HCT116 (cell line): ENCODE results near the gene TBX3. TPM values are rescaled to one million over a fixed set of nuclear protein-coding genes. Genes with fewer than 3 reads are reported as not detected.

ENCODE experiments used
- ATAC-seq: fragments of 200-7000 bp; cut with Tn5 transposase; 2 replicates; pipeline ENCODE4 v1.9.1; 2020; ENCODE audit warnings: mild to moderate bottlenecking, moderate library complexity
- BruUV-seq: library from RNA; stranded (reverse); fragments of 400-500 nt; replicated peaks from 2 replicates; lab custom pipeline; 2021; lab: Mats Ljungman, UMichigan
- CTCF ChIA-PET: fragments of 300-600 bp; sonication (Branson Sonifier 250); formaldehyde crosslinking; loops from one replicate; lab custom pipeline; 2021; ENCODE audit warnings: antibody characterized with exemption; lab: Charles Lee
- POLR2A ChIA-PET: fragments of 300-600, 350-600 bp; sonication (Branson Sonifier 250); formaldehyde crosslinking; loops from one replicate; lab custom pipeline; 2021; ENCODE audit warnings: antibody characterized with exemption; lab: Charles Lee
- RAD21 ChIA-PET, 2 experiments: fragments of 300-600 bp; sonication (Branson Sonifier 250); formaldehyde crosslinking; loops; one replicate each; lab custom pipeline; 2023; ENCODE audit warnings: low total read pairs in 2 of 2; ENCODE audit not compliant: uncharacterized antibody in 2 of 2, unreplicated experiment in 2 of 2, low non-redundant PET in 1 of 2; lab: Charles Lee
- DNase-seq: peaks from one replicate; pipeline ENCODE4 v3.0.0-alpha.2; 2010; ENCODE audit warnings: low read depth, low spot score
- H2AFZ ChIP-seq: fragments of 200-600 bp; shearing (Covaris generic), sonication (generic); 2 replicates; pipeline ENCODE4 v1.6.1; 2017; ENCODE audit warnings: low read depth, mixed run types, mixed read lengths, antibody characterized with exemption, low read length; ENCODE audit not compliant: poor library complexity, severe bottlenecking
- H3K27ac ChIP-seq: 2 replicates; pipeline ENCODE4 v1.5.1; 2012; ENCODE audit warnings: low read depth, low read length
- H3K27me3 ChIP-seq: fragments of 200-600 bp; sonication (generic); 2 replicates; pipeline ENCODE4 v1.6.1; 2016; ENCODE audit warnings: mixed run types, low read length, mixed read lengths; ENCODE audit not compliant: insufficient read depth
- H3K36me3 ChIP-seq, 2 experiments: fragments of 200-500 bp in 1 of 2; fragments of 200-600 bp in 1 of 2; sonication (Bioruptor generic) in 1 of 2; sonication (generic) in 1 of 2; 2 replicates each; pipeline versions ENCODE4 v1.5.1 to v1.6.1; 2014 to 2016; ENCODE audit warnings: low read length in 2 of 2, inconsistent platforms in 1 of 2, mixed read lengths in 1 of 2, mixed run types in 1 of 2; ENCODE audit not compliant: insufficient read depth in 2 of 2, control insufficient read depth in 1 of 2
- H3K4me1 ChIP-seq, 2 experiments: fragments of 200-600 bp in 1 of 2; sonication (generic) in 1 of 2; 2 replicates each; pipeline versions ENCODE4 v1.5.1 to v1.6.1; 2012 to 2017; ENCODE audit warnings: low read length in 2 of 2, inconsistent platforms in 1 of 2, mild to moderate bottlenecking in 1 of 2, mixed read lengths in 1 of 2, mixed run types in 1 of 2, moderate library complexity in 1 of 2; ENCODE audit not compliant: insufficient read depth in 2 of 2, control insufficient read depth in 1 of 2
- H3K4me2 ChIP-seq: fragments of 200-600 bp; sonication (generic); 2 replicates; pipeline ENCODE4 v1.6.1; 2017; ENCODE audit warnings: mixed run types, low read length, mixed read lengths
- H3K4me3 ChIP-seq, 2 experiments: fragments of 200-600 bp in 1 of 2; sonication (generic) in 1 of 2; replicated peaks in 1 of 2; 2 replicates each; pipeline ENCODE4 v1.5.1; 2011 to 2016; ENCODE audit warnings: low read length in 2 of 2, control low read depth in 1 of 2, low read depth in 1 of 2, mild to moderate bottlenecking in 1 of 2, mixed read lengths in 1 of 2, mixed run types in 1 of 2
- H3K79me2 ChIP-seq: fragments of 200-600 bp; sonication (generic); 2 replicates; pipeline ENCODE4 v1.6.1; 2017; ENCODE audit warnings: mild to moderate bottlenecking, mixed run types, low read length, moderate library complexity, mixed read lengths; ENCODE audit not compliant: insufficient read depth
- H3K9ac ChIP-seq: fragments of 200-600 bp; sonication (generic); 2 replicates; pipeline ENCODE4 v1.6.1; 2016; ENCODE audit warnings: low read length, mixed read lengths
- H3K9me2 ChIP-seq: fragments of 200-600 bp; sonication (generic), shearing (Covaris generic); 2 replicates; pipeline ENCODE4 v1.6.1; 2017; ENCODE audit warnings: mixed run types, mild to moderate bottlenecking, moderate library complexity; ENCODE audit not compliant: insufficient read depth
- H3K9me3 ChIP-seq, 2 experiments: fragments of 200-500 bp in 1 of 2; fragments of 200-600 bp in 1 of 2; sonication (Bioruptor generic) in 1 of 2; sonication (generic) in 1 of 2; 2 replicates each; pipeline ENCODE4 v1.6.1; 2014 to 2017; ENCODE audit warnings: low read length in 2 of 2, mixed read lengths in 2 of 2, inconsistent platforms in 1 of 2, low read depth in 1 of 2, mild to moderate bottlenecking in 1 of 2, mixed run types in 1 of 2, moderate library complexity in 1 of 2; ENCODE audit not compliant: control insufficient read depth in 1 of 2, insufficient read depth in 1 of 2
- H4K20me1 ChIP-seq: fragments of 200-600 bp; sonication (generic), shearing (Covaris generic); 2 replicates; pipeline ENCODE4 v1.6.1; 2017; ENCODE audit warnings: mixed run types, mild to moderate bottlenecking, moderate library complexity; ENCODE audit not compliant: insufficient read depth
- CBX3 ChIP-seq: IDR thresholded peaks from 2 replicates; pipeline ENCODE4 v1.6.1; 2012; ENCODE audit warnings: low read depth
- EGR1 ChIP-seq: IDR thresholded peaks from 2 replicates; pipeline ENCODE4 v1.6.1; 2012; ENCODE audit warnings: low read depth
- ELF1 ChIP-seq: IDR thresholded peaks from 2 replicates; pipeline ENCODE4 v1.6.1; 2012; ENCODE audit warnings: low read depth, borderline replicate concordance
- EZH2 ChIP-seq: fragments of 200-600 bp; sonication (generic); IDR thresholded peaks from 2 replicates; pipeline ENCODE4 v1.6.1; 2017; ENCODE audit warnings: antibody characterized with exemption, mixed run types
- EZH2phosphoT487 ChIP-seq: fragments of 200-600 bp; IDR thresholded peaks from 2 replicates; pipeline ENCODE4 v1.6.1; 2018; ENCODE audit warnings: antibody characterized with exemption, borderline replicate concordance
- JUND ChIP-seq: IDR thresholded peaks from 2 replicates; pipeline ENCODE4 v1.6.1; 2012
- POLR2A ChIP-seq: IDR thresholded peaks from 2 replicates; pipeline ENCODE4 v1.7.0; 2011; ENCODE audit warnings: borderline replicate concordance; ENCODE audit not compliant: insufficient read depth, insufficient read length; ENCODE audit errors: extremely low read depth
- RAD21 ChIP-seq: IDR thresholded peaks from 2 replicates; pipeline ENCODE4 v1.6.1; 2012; ENCODE audit warnings: low read depth, mild to moderate bottlenecking
- SIN3A ChIP-seq: IDR thresholded peaks from 2 replicates; pipeline ENCODE4 v1.6.1; 2012; ENCODE audit warnings: low read depth
- SP1 ChIP-seq: IDR thresholded peaks from 2 replicates; pipeline ENCODE4 v1.6.1; 2012; ENCODE audit warnings: low read depth
- TCF7L2 ChIP-seq: IDR thresholded peaks from 2 replicates; pipeline ENCODE4 v1.7.0; 2011; ENCODE audit warnings: borderline replicate concordance, inconsistent platforms; ENCODE audit not compliant: insufficient read depth, insufficient read length; ENCODE audit errors: extremely low read depth
- YY1 ChIP-seq: IDR thresholded peaks from 2 replicates; pipeline ENCODE4 v1.6.1; 2011; ENCODE audit warnings: low read length, low read depth, moderate library complexity, mild to moderate bottlenecking; ENCODE audit not compliant: insufficient replicate concordance; ENCODE audit errors: extremely low read depth
- ZFX ChIP-seq: fragments of 450-650 bp; IDR thresholded peaks from 2 replicates; pipeline ENCODE4 v1.6.1; 2017
- ZNF274 ChIP-seq: fragments of 200-500 bp; sonication (Bioruptor generic); IDR thresholded peaks from 2 replicates; pipeline ENCODE4 v1.6.1; 2014; ENCODE audit warnings: mild to moderate bottlenecking, low read depth, low read length, inconsistent platforms
- intact Hi-C: fragments of 100-400 bp; cut with micrococcal nuclease; formaldehyde crosslinking; loops from 2 replicates; pipeline ENCODE4 v1.10.0; 2022
- total RNA-seq: library from RNA; stranded (reverse); gene quantifications from one replicate; pipeline ENCODE4 v1.2.1, GENCODE V29; 2021; ENCODE audit not compliant: unreplicated experiment
- TF ChIP-seq, protein P1 (sequence below): IDR thresholded peaks from 2 replicates; pipeline ENCODE4 v1.6.1; 2012
- TF ChIP-seq, protein P2 (sequence below): IDR thresholded peaks from 2 replicates; pipeline ENCODE4 v1.6.1; 2012; ENCODE audit warnings: low read depth

Gene TBX3
- total RNA-seq, 1 experiment from 2014 or later, result 12.8 TPM

DNA sequence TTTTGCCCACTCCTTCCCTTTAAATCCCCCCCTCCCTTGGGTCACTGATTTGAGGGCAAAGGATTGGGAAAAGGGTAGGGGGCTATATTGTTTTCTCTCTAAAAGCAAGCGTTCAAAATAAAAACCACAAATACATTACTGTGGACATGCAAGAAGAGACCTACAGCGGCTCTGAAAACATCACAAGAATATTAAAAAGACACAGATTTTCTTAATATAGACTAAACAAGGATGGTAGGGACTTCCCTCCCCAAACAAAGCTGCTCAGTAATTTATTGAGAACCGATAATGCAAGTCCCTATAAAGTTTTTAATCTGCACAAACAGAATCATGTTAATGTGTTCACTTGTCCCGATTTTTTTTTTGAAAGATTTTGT lies 12.9 kb downstream of the TBX3 start:
- ATAC-seq, result no peak
- no peak for TF ChIP-seq SIN3A
- no peak for TF ChIP-seq JUND
- TF ChIP-seq POLR2A, result no peak
- no peak for TF ChIP-seq RAD21
- no peak for TF ChIP-seq EZH2phosphoT487
- TF ChIP-seq ELF1, result no peak
- no peak for TF ChIP-seq ZNF274
- no peak for TF ChIP-seq TCF7L2
- no peak for TF ChIP-seq CBX3
- TF ChIP-seq, protein P1, sequence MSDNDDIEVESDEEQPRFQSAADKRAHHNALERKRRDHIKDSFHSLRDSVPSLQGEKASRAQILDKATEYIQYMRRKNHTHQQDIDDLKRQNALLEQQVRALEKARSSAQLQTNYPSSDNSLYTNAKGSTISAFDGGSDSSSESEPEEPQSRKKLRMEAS, result no peak
- TF ChIP-seq, all 23 proteins: peak for 0
- Histone ChIP-seq H3K9me2 (no peaks in the 10 kb centered on the region), H3K4me2 (no peak overlapping the region), H3K79me2 (no peaks in the 10 kb centered on the region), H3K9me3 (no peaks in the 10 kb centered on the region), H3K4me1 (peaks cover 2 to 13% of the 10 kb centered on the region in 2 experiments; a peak in 2 of 4 replicates), H4K20me1 (no peaks in the 10 kb centered on the region), H3K36me3 (peaks cover 2 to 12% of the 10 kb centered on the region in 2 experiments; a peak in 2 of 4 replicates), H3K27ac (no peak overlapping the region), H2AFZ (no peak overlapping the region), H3K9ac (no peak overlapping the region), H3K27me3 (no peaks in the 10 kb centered on the region), H3K4me3 (no peak overlapping the region)
- intact Hi-C loops, result no loop called here
- no TSS peak for BruUV-seq
- ChIA-PET RAD21 (no interaction called here), POLR2A (no interaction called here), CTCF (interaction anchor here (1.5 kb wide), 1 partner anchor 13 kb away, joined by 4 read pairs; the partner anchor contains the start of gene TBX3)
- DNase-seq, result no peak

DNA sequence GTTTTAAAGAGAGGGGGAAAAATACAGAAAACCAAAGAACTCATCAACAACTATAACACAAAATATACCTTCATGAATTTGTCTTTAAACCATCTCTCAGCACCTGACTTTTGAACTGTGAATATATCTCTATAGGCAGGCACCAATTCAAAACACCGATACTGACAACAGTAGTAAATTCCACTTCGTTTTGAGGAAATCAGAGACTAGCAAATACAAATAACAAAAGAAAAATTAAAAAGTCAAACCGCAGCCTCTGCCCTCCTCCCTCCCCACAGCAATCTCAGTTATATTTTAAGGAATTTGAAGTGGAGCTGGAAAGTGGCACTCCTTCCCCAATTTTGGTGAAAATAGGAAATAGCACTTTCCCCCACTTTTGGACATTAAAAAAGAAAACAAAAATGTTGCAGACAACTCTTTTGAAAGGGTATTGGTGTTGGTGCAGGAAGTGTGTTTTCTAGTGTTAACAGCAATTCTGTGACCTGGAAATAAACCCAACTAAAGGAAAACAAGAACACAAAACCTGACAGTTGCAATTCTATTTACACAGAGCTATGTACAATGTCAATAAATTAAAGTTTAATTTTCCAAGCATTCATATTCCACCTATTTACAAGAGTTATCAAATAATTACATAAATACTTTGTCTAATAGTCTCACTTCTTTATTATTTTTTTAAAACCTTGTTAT lies 13.5 kb downstream of the TBX3 start:
- no peaks in the 10 kb centered on the region for H3K9me2 ChIP-seq
- H2AFZ ChIP-seq, result no peak overlapping the region
- peaks cover 2 to 13% of the 10 kb centered on the region in 2 experiments; a peak in 2 of 4 replicates for H3K4me1 ChIP-seq
- ChIA-PET CTCF (interaction anchor here (1.5 kb wide), 1 partner anchor 14 kb away, joined by 4 read pairs; the partner anchor contains the start of gene TBX3), RAD21 (no interaction called here), POLR2A (interaction anchor here (1.2 kb wide), 1 partner anchor 14 kb away, joined by 3 read pairs; the partner anchor contains the start of gene TBX3)
- no peak for ATAC-seq
- no peaks in the 10 kb centered on the region for H4K20me1 ChIP-seq
- H3K4me2 ChIP-seq, result no peak overlapping the region
- H3K9ac ChIP-seq, result no peak overlapping the region
- no peak overlapping the region for H3K4me3 ChIP-seq
- H3K27me3 ChIP-seq, result no peaks in the 10 kb centered on the region
- peaks cover 0 to 12% of the 10 kb centered on the region in 2 experiments; a peak in 2 of 4 replicates for H3K36me3 ChIP-seq
- no TSS peak for BruUV-seq
- intact Hi-C loops, result no loop called here
- DNase-seq, result no peak
- H3K9me3 ChIP-seq, result no peaks in the 10 kb centered on the region
- no peaks in the 10 kb centered on the region for H3K79me2 ChIP-seq
- H3K27ac ChIP-seq, result no peak overlapping the region
- TF ChIP-seq, protein P1, result no peak
- TF ChIP-seq ZFX (no peak), JUND (no peak), RAD21 (no peak), POLR2A (no peak), SIN3A (no peak), YY1 (no peak), ZNF274 (no peak), EGR1 (no peak), EZH2 (no peak), EZH2phosphoT487 (no peak), SP1 (no peak), TCF7L2 (no peak)
- TF ChIP-seq, protein P2, sequence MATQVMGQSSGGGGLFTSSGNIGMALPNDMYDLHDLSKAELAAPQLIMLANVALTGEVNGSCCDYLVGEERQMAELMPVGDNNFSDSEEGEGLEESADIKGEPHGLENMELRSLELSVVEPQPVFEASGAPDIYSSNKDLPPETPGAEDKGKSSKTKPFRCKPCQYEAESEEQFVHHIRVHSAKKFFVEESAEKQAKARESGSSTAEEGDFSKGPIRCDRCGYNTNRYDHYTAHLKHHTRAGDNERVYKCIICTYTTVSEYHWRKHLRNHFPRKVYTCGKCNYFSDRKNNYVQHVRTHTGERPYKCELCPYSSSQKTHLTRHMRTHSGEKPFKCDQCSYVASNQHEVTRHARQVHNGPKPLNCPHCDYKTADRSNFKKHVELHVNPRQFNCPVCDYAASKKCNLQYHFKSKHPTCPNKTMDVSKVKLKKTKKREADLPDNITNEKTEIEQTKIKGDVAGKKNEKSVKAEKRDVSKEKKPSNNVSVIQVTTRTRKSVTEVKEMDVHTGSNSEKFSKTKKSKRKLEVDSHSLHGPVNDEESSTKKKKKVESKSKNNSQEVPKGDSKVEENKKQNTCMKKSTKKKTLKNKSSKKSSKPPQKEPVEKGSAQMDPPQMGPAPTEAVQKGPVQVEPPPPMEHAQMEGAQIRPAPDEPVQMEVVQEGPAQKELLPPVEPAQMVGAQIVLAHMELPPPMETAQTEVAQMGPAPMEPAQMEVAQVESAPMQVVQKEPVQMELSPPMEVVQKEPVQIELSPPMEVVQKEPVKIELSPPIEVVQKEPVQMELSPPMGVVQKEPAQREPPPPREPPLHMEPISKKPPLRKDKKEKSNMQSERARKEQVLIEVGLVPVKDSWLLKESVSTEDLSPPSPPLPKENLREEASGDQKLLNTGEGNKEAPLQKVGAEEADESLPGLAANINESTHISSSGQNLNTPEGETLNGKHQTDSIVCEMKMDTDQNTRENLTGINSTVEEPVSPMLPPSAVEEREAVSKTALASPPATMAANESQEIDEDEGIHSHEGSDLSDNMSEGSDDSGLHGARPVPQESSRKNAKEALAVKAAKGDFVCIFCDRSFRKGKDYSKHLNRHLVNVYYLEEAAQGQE, result no peak
